IMR-90 (cell line): ENCODE measurements around the gene NAV2. TPM values are rescaled to one million over a fixed set of nuclear protein-coding genes. Genes with fewer than 3 reads are reported as not detected.

Experiments
- ATAC-seq: fragments of 200-7000 bp; cut with Tn5 transposase; 2 replicates; pipeline ENCODE4 v1.9.1; 2020; ENCODE audit warnings: low read depth, mild to moderate bottlenecking, moderate library complexity
- BruUV-seq: library from RNA; stranded (reverse); fragments of 400-500 nt; replicated peaks from 2 replicates; lab custom pipeline; 2021; lab: Mats Ljungman, UMichigan
- CTCF ChIA-PET: fragments of 300-600 bp; formaldehyde crosslinking; extraction: SDS; loops from one replicate; lab custom pipeline; 2021; ENCODE audit warnings: antibody characterized with exemption; lab: Yijun Ruan, JAX
- POLR2A ChIA-PET: fragments of 300-600 bp; sonication (Branson Sonifier 250); formaldehyde crosslinking; loops from one replicate; lab custom pipeline; 2022; ENCODE audit warnings: antibody characterized with exemption; ENCODE audit not compliant: unreplicated experiment; lab: Charles Lee
- DNase-seq: peaks from one replicate; pipeline ENCODE4 v3.0.0; 2013
- H2AFZ ChIP-seq: replicated peaks from 2 replicates; pipeline ENCODE3; 2013; ENCODE audit warnings: low read length, mild to moderate bottlenecking; ENCODE audit not compliant: poor library complexity
- H2AK5ac ChIP-seq: 2 replicates; pipeline ENCODE4 v1.6.1; 2013; ENCODE audit warnings: low read depth, low read length, inconsistent platforms
- H2AK9ac ChIP-seq: replicated peaks from 2 replicates; pipeline ENCODE3; 2013; ENCODE audit warnings: mild to moderate bottlenecking, low read depth, low read length, moderate library complexity; ENCODE audit not compliant: poor library complexity
- H2BK120ac ChIP-seq: 2 replicates; pipeline ENCODE4 v1.6.1; 2013; ENCODE audit warnings: low read depth, low read length, inconsistent platforms
- H2BK15ac ChIP-seq: 3 replicates; pipeline ENCODE4 v1.6.1; 2013; ENCODE audit warnings: low read depth, low read length, inconsistent platforms
- H2BK20ac ChIP-seq: 2 replicates; pipeline ENCODE4 v1.6.1; 2013; ENCODE audit warnings: low read depth, mild to moderate bottlenecking, inconsistent platforms, low read length, moderate library complexity
- H2BK5ac ChIP-seq: 2 replicates; pipeline ENCODE4 v1.6.1; 2013; ENCODE audit warnings: mild to moderate bottlenecking, low read depth, low read length, inconsistent platforms; ENCODE audit not compliant: poor library complexity, severe bottlenecking
- H3K14ac ChIP-seq: replicated peaks from 2 replicates; pipeline ENCODE4 v1.6.1; 2013; ENCODE audit warnings: low read depth, low read length, inconsistent platforms
- H3K18ac ChIP-seq: 2 replicates; pipeline ENCODE4 v1.6.1; 2013; ENCODE audit warnings: low read depth, low read length, control low read depth
- H3K23ac ChIP-seq: 2 replicates; pipeline ENCODE4 v1.6.1; 2013; ENCODE audit warnings: low read depth, low read length, inconsistent platforms
- H3K27ac ChIP-seq: 2 replicates; pipeline ENCODE4 v1.5.1; 2013; ENCODE audit warnings: mild to moderate bottlenecking, control low read depth, low read length; ENCODE audit not compliant: insufficient read depth
- H3K27me3 ChIP-seq: 2 replicates; pipeline ENCODE4 v1.6.1; 2013; ENCODE audit warnings: low read length; ENCODE audit not compliant: control insufficient read depth, insufficient read depth
- H3K36me3 ChIP-seq: 2 replicates; pipeline ENCODE4 v1.6.1; 2013; ENCODE audit warnings: low read length, mixed read lengths; ENCODE audit not compliant: control insufficient read depth, insufficient read depth
- H3K4ac ChIP-seq: 2 replicates; pipeline ENCODE4 v1.6.1; 2013; ENCODE audit warnings: low read depth, low read length, inconsistent platforms
- H3K4me1 ChIP-seq: 2 replicates; pipeline ENCODE4 v1.6.1; 2013; ENCODE audit warnings: low read length, mixed read lengths; ENCODE audit not compliant: control insufficient read depth, insufficient read depth
- H3K4me2 ChIP-seq: 2 replicates; pipeline ENCODE4 v1.6.1; 2013; ENCODE audit warnings: low read depth, mild to moderate bottlenecking, control low read depth, low read length, moderate library complexity
- H3K4me3 ChIP-seq: 2 replicates; pipeline ENCODE4 v1.5.1; 2013; ENCODE audit warnings: low read depth, mild to moderate bottlenecking, control low read depth, low read length, moderate library complexity; ENCODE audit not compliant: insufficient read depth
- H3K56ac ChIP-seq: 2 replicates; pipeline ENCODE4 v1.6.1; 2013; ENCODE audit warnings: low read length, inconsistent platforms; ENCODE audit not compliant: insufficient read depth; ENCODE audit errors: extremely low read depth
- H3K79me1 ChIP-seq, 2 experiments: 2 replicates each; pipeline ENCODE4 v1.6.1; 2013; ENCODE audit warnings: low read length in 2 of 2, inconsistent platforms in 1 of 2, low read depth in 1 of 2
- H3K9ac ChIP-seq: 2 replicates; pipeline ENCODE4 v1.6.1; 2013; ENCODE audit warnings: low read depth, low read length, control low read depth
- H3K9me1 ChIP-seq: 2 replicates; pipeline ENCODE4 v1.6.1; 2013; ENCODE audit warnings: low read length, inconsistent platforms; ENCODE audit not compliant: insufficient read depth
- H3K9me3 ChIP-seq: 2 replicates; pipeline ENCODE4 v1.6.1; 2013; ENCODE audit warnings: low read length; ENCODE audit not compliant: control insufficient read depth, insufficient read depth
- H4K20me1 ChIP-seq: 2 replicates; pipeline ENCODE4 v1.6.1; 2013; ENCODE audit warnings: low read length, inconsistent platforms; ENCODE audit not compliant: insufficient read depth
- H4K5ac ChIP-seq: 2 replicates; pipeline ENCODE4 v1.6.1; 2013; ENCODE audit warnings: mild to moderate bottlenecking, low read depth, low read length, control low read depth
- H4K8ac ChIP-seq, 2 experiments: 2 replicates each; pipeline ENCODE4 v1.6.1; 2013; ENCODE audit warnings: low read depth in 2 of 2, low read length in 2 of 2, control low read depth in 1 of 2, inconsistent platforms in 1 of 2
- H4K91ac ChIP-seq: 2 replicates; pipeline ENCODE4 v1.6.1; 2013; ENCODE audit warnings: low read depth, low read length, inconsistent platforms; ENCODE audit not compliant: insufficient read depth
- BHLHE40 ChIP-seq: fragments of 150-350 bp; IDR thresholded peaks from 2 replicates; pipeline ENCODE4 v1.6.1; 2016; ENCODE audit warnings: mild to moderate bottlenecking, low read depth, low read length
- CEBPB ChIP-seq: IDR thresholded peaks from 2 replicates; pipeline ENCODE4 v1.6.1; 2012; ENCODE audit warnings: low read depth, low read length, improper control_type of control experiment
- CHD1 ChIP-seq: IDR thresholded peaks from 2 replicates; pipeline ENCODE4 v1.6.1; 2012; ENCODE audit warnings: low read depth, low read length, improper control_type of control experiment
- FOS ChIP-seq: fragments of 150-350 bp; IDR thresholded peaks from 2 replicates; pipeline ENCODE4 v1.6.1; 2016; ENCODE audit warnings: low read depth, low read length
- MAFK ChIP-seq: IDR thresholded peaks from 2 replicates; pipeline ENCODE4 v1.6.1; 2012; ENCODE audit warnings: low read depth, low read length, improper control_type of control experiment
- MAZ ChIP-seq: IDR thresholded peaks from 2 replicates; pipeline ENCODE4 v1.6.1; 2012; ENCODE audit warnings: low read depth, mild to moderate bottlenecking, low read length, improper control_type of control experiment, moderate library complexity, borderline replicate concordance
- MXI1 ChIP-seq: IDR thresholded peaks from 2 replicates; pipeline ENCODE4 v1.6.1; 2012; ENCODE audit warnings: low read depth, mild to moderate bottlenecking, low read length, moderate library complexity, borderline replicate concordance
- NFE2L2 ChIP-seq: fragments of 150-350 bp; IDR thresholded peaks from 2 replicates; pipeline ENCODE4 v1.6.1; 2016; ENCODE audit warnings: low read depth, mild to moderate bottlenecking, low read length
- POLR2A ChIP-seq: IDR thresholded peaks from 2 replicates; pipeline ENCODE4 v1.6.1; 2012; ENCODE audit warnings: mild to moderate bottlenecking, low read depth, low read length
- RAD21 ChIP-seq: IDR thresholded peaks from 2 replicates; pipeline ENCODE4 v1.6.1; 2012; ENCODE audit warnings: low read length, improper control_type of control experiment
- RCOR1 ChIP-seq: IDR thresholded peaks from 2 replicates; pipeline ENCODE4 v1.6.1; 2012; ENCODE audit warnings: mild to moderate bottlenecking, low read length, improper control_type of control experiment; ENCODE audit not compliant: insufficient replicate concordance
- RFX5 ChIP-seq: IDR thresholded peaks from 2 replicates; pipeline ENCODE4 v1.8.0; 2012; ENCODE audit warnings: low read depth, mild to moderate bottlenecking, low read length, moderate library complexity
- SMC3 ChIP-seq: fragments of 150-350 bp; IDR thresholded peaks from 2 replicates; pipeline ENCODE4 v1.6.1; 2016; ENCODE audit warnings: low read depth, mild to moderate bottlenecking, antibody characterized with exemption, low read length, moderate library complexity
- whole genome bisulfite sequencing, 2 experiments: methylation state at CpG; one replicate each; pipeline versions ENCODE4 v1.1.5 to v1.1.7; 2013; ENCODE audit warnings: missing lambda C conversion rate in 2 of 2; ENCODE audit not compliant: insufficient read length in 1 of 2; ENCODE audit errors: extremely low coverage in 2 of 2; 5-methylcytosine and 5-hydroxymethylcytosine counted together
- dilution Hi-C: fragments of 300-500 bp; cut with HindIII; formaldehyde crosslinking; loops from one replicate; pipeline ENCODE4 v1.14.3; 2018; ENCODE audit warnings: low sequenced_read_pairs; ENCODE audit not compliant: unreplicated experiment
- in situ Hi-C: fragments of 300-500 bp; cut with MboI; formaldehyde crosslinking; loops from 3 replicates; pipeline ENCODE4 v1.14.3; 2019; ENCODE audit warnings: low sequenced_read_pairs, inconsistent platforms, mixed read lengths
- intact Hi-C: fragments of 100-400 bp; cut with micrococcal nuclease; formaldehyde crosslinking; loops from 2 replicates; pipeline ENCODE4 v1.10.0; 2022
- polyA plus RNA-seq, 3 experiments: library from polyadenylated mRNA; depleted of rRNA; stranded (reverse); fragments of >200 nt; gene quantifications; 2 replicates each; pipeline ENCODE4 v1.2.3, GENCODE V29; 2012; ENCODE audit warnings: low replicate concordance in 1 of 3
- total RNA-seq: library from RNA; depleted of rRNA; stranded (reverse); fragments of >200 nt; gene quantifications from 2 replicates; pipeline ENCODE4 v1.2.3, GENCODE V29; 2012
- TF ChIP-seq, protein P1 (sequence below): fragments of 150-350 bp; IDR thresholded peaks from 2 replicates; pipeline ENCODE4 v1.6.1; 2016; ENCODE audit warnings: low read depth, mild to moderate bottlenecking, low read length, moderate library complexity, borderline replicate concordance
- TF ChIP-seq, protein P2 (sequence below): fragments of 150-350 bp; IDR thresholded peaks from 2 replicates; pipeline ENCODE4 v1.6.1; 2017; ENCODE audit warnings: mild to moderate bottlenecking, antibody characterized with exemption, low read length, low read depth
- TF ChIP-seq, protein P3 (sequence below): conservative IDR thresholded peaks from 2 replicates; pipeline ENCODE4 v1.5.1; 2012; ENCODE audit warnings: mild to moderate bottlenecking, low read depth, low read length, improper control_type of control experiment

The NAV2 gene
- total and polyA plus RNA-seq, 2 of the 4 experiments (the other 2 are of a cell fraction) = 4.5 to 12.6 TPM

DNA sequence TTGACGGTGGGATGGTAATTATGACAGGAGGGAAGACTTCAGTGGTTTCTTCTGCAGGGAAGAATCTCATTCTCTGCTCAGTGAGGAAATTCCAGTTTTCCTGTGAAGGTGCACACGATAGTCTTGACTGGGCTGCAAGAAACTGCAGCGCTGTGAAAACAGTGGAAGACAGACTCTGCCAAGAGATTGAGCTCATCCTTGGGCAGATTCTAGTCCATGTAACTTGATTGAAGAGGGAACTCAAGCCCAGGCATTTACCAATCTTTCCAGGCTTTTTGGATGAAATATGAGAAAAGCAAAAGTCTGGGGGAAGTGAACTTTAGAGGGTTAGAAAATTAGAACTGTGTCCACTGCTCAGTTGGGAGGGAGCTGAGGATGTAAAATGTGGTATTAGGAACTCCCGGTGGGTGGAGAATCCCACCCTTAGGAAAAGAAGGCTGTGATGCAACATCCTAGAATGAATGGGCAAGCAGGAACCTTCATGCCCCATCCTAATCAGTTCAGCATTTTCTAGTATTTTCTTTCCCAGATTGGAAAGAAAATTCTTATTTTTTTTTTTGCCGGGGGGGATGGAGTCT lies 235.0 kb downstream of the NAV2 start:
- CTCF ChIA-PET = interaction anchor here (1.0 kb wide), 1 partner anchor 180 kb away, joined by 5 read pairs; no protein-coding TSS in a partner anchor

More for the DNA sequence above, 235.0 kb downstream of the NAV2 start:
- dilution Hi-C loops (no loop called here), intact Hi-C loops (loop anchor here (10.0 kb wide), 1 partner anchor 667 kb away; no protein-coding TSS in a partner anchor), in situ Hi-C loops (loop anchor here (5.0 to 25.0 kb wide), 3 partner anchors 180 to 665 kb away; partner anchors contain the start of gene HTATIP2)
- no peak overlapping the region for H3K56ac ChIP-seq
- TF ChIP-seq CEBPB (no peak), MXI1 (no peak), MAZ (no peak), RFX5 (no peak), CHD1 (no peak), MAFK (no peak), NFE2L2 (no peak), BHLHE40 (no peak), SMC3 (no peak), RAD21 (no peak), FOS (no peak), POLR2A (no peak), RCOR1 (no peak)
- TF ChIP-seq, protein P1, sequence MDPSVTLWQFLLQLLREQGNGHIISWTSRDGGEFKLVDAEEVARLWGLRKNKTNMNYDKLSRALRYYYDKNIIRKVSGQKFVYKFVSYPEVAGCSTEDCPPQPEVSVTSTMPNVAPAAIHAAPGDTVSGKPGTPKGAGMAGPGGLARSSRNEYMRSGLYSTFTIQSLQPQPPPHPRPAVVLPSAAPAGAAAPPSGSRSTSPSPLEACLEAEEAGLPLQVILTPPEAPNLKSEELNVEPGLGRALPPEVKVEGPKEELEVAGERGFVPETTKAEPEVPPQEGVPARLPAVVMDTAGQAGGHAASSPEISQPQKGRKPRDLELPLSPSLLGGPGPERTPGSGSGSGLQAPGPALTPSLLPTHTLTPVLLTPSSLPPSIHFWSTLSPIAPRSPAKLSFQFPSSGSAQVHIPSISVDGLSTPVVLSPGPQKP = no peak
- TF ChIP-seq, protein P2, sequence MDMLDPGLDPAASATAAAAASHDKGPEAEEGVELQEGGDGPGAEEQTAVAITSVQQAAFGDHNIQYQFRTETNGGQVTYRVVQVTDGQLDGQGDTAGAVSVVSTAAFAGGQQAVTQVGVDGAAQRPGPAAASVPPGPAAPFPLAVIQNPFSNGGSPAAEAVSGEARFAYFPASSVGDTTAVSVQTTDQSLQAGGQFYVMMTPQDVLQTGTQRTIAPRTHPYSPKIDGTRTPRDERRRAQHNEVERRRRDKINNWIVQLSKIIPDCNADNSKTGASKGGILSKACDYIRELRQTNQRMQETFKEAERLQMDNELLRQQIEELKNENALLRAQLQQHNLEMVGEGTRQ = no peak
- TF ChIP-seq, protein P3, sequence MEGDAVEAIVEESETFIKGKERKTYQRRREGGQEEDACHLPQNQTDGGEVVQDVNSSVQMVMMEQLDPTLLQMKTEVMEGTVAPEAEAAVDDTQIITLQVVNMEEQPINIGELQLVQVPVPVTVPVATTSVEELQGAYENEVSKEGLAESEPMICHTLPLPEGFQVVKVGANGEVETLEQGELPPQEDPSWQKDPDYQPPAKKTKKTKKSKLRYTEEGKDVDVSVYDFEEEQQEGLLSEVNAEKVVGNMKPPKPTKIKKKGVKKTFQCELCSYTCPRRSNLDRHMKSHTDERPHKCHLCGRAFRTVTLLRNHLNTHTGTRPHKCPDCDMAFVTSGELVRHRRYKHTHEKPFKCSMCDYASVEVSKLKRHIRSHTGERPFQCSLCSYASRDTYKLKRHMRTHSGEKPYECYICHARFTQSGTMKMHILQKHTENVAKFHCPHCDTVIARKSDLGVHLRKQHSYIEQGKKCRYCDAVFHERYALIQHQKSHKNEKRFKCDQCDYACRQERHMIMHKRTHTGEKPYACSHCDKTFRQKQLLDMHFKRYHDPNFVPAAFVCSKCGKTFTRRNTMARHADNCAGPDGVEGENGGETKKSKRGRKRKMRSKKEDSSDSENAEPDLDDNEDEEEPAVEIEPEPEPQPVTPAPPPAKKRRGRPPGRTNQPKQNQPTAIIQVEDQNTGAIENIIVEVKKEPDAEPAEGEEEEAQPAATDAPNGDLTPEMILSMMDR = no peak
- POLR2A ChIA-PET = no interaction called here
- no peak for DNase-seq
- H2AK5ac ChIP-seq = no peak overlapping the region
- no peak overlapping the region for H2AFZ ChIP-seq
- no peak overlapping the region for H2BK120ac ChIP-seq
- no peak for ATAC-seq
- BruUV-seq = no TSS peak
- no peak overlapping the region for H3K14ac ChIP-seq
- H4K8ac ChIP-seq = no peak overlapping the region
- no peak overlapping the region for H3K27ac ChIP-seq
- H3K23ac ChIP-seq = no peak overlapping the region
- no peak overlapping the region for H2AK9ac ChIP-seq
- H3K4ac ChIP-seq = no peak overlapping the region
- H2BK15ac ChIP-seq = no peak overlapping the region
- peaks cover 7% of the 10 kb centered on the region for H3K4me1 ChIP-seq
- no peak overlapping the region for H4K5ac ChIP-seq
- no peak overlapping the region for H4K91ac ChIP-seq
- no peaks in the 10 kb centered on the region for H3K9me1 ChIP-seq
- H3K27me3 ChIP-seq = no peaks in the 10 kb centered on the region
- peaks cover 3 to 4% of the 10 kb centered on the region in 2 experiments; a peak in 3 of 4 replicates for H3K79me1 ChIP-seq
- H2BK5ac ChIP-seq = no peak overlapping the region
- H4K20me1 ChIP-seq = peaks cover 4% of the 10 kb centered on the region; the same call in 1 of the 2 replicates
- no peak overlapping the region for H3K9ac ChIP-seq
- peaks cover 17% of the 10 kb centered on the region for H3K36me3 ChIP-seq
- no peak overlapping the region for H3K4me2 ChIP-seq
- H3K18ac ChIP-seq = no peak overlapping the region
- H3K4me3 ChIP-seq = no peak overlapping the region
- H2BK20ac ChIP-seq = no peak overlapping the region
- WGBS, 2 experiments = 80% methylated on average over 1 of the region's 5 CpGs; no CpG with 5 or more reads in 1 of the 2 experiments
- no peaks in the 10 kb centered on the region for H3K9me3 ChIP-seq
